GM19372 (cell line): ENCODE data around the gene ASB4.
"Not testable (repeated sequence)": the region's sequence is repeated elsewhere in the genome, so short reads cannot be mapped to it uniquely, and the experiment has no call there.

Experiments
- ATAC-seq: cut with Tn5 transposase; IDR thresholded peaks from one replicate; pipeline ENCODE4 v1.9.1; 2021; ENCODE audit warnings: mild to moderate bottlenecking, low read depth, moderate library complexity; ENCODE audit not compliant: unreplicated experiment

Gene ASB4

GRCh38 chr7:95547361-95548348, 61.9 kb downstream of the ASB4 start:
- ATAC-seq: no peak

GRCh38 chr7:95549818-95550529, 64.2 kb downstream of the ASB4 start:
- ATAC-seq: no peak

- ATAC-seq: no peak
These were observed 64.8 kb downstream of the ASB4 start for GRCh38 chr7:95550546-95550945.

GRCh38 chr7:95552010-95552926, 66.5 kb downstream of the ASB4 start:
- not testable (repeated sequence) for ATAC-seq

- ATAC-seq: no peak
These were observed 68.2 kb downstream of the ASB4 start for GRCh38 chr7:95553939-95554338.

GRCh38 chr7:95556777-95557176, 71.0 kb downstream of the ASB4 start:
- no peak for ATAC-seq

- ATAC-seq: no peak
These were observed 73.1 kb downstream of the ASB4 start for GRCh38 chr7:95558864-95559263.

- ATAC-seq: no peak
These were observed 74.9 kb downstream of the ASB4 start for GRCh38 chr7:95560674-95561073.

- ATAC-seq: no peak
These were observed 84.0 kb downstream of the ASB4 start for GRCh38 chr7:95569720-95570119.

GRCh38 chr7:95577137-95577536, 91.4 kb downstream of the ASB4 start:
- no peak for ATAC-seq

GRCh38 chr7:95578299-95578855, 92.6 kb downstream of the ASB4 start:
- ATAC-seq: no peak

- ATAC-seq: no peak
These were observed 93.6 kb downstream of the ASB4 start for GRCh38 chr7:95579318-95579717.

- ATAC-seq: no peak
These were observed 95.7 kb downstream of the ASB4 start for GRCh38 chr7:95581467-95581866.

GRCh38 chr7:95582578-95583293, 97.0 kb downstream of the ASB4 start:
- ATAC-seq: no peak

GRCh38 chr7:95583834-95584621, 98.3 kb downstream of the ASB4 start:
- no peak for ATAC-seq

- no peak for ATAC-seq
These were observed 99.2 kb downstream of the ASB4 start for GRCh38 chr7:95584769-95585425.

GRCh38 chr7:95585426-95585789, 99.7 kb downstream of the ASB4 start:
- ATAC-seq: no peak

- ATAC-seq: no peak
These were observed 101.2 kb downstream of the ASB4 start for GRCh38 chr7:95586951-95587301.
